Astrocyte (in vitro differentiated cells and primary cell): ENCODE results near the gene SMIM43. TPM values are rescaled to one million over a fixed set of nuclear protein-coding genes. Genes with fewer than 3 reads are reported as not detected.

Experiments used
- DNase-seq: peaks from one replicate; pipeline ENCODE4 v3.0.0-alpha.2; 2010; ENCODE audit warnings: low read depth
- FAIRE-seq: peaks from 2 replicates; lab custom pipeline; 2011; peaks lifted over from hg19 to GRCh38; lab: Jason Lieb, UNC
- H2AFZ ChIP-seq: 2 replicates; pipeline ENCODE4 v1.6.0; 2012; ENCODE audit warnings: low read depth, low read length, inconsistent platforms
- H3K27ac ChIP-seq: 2 replicates; pipeline ENCODE4 v1.5.1; 2011; ENCODE audit warnings: low read depth, low read length, inconsistent platforms
- H3K27me3 ChIP-seq: 2 replicates; pipeline ENCODE4 v1.6.0; 2011; ENCODE audit warnings: low read length, inconsistent platforms; ENCODE audit not compliant: insufficient read depth
- H3K36me3 ChIP-seq: 2 replicates; pipeline ENCODE4 v1.5.1; 2011; ENCODE audit warnings: low read length, inconsistent platforms; ENCODE audit not compliant: insufficient read depth
- H3K4me1 ChIP-seq: 2 replicates; pipeline ENCODE4 v1.5.1; 2011; ENCODE audit warnings: low read length, inconsistent platforms; ENCODE audit not compliant: insufficient read depth
- H3K4me2 ChIP-seq: 2 replicates; pipeline ENCODE4 v1.6.0; 2012; ENCODE audit warnings: low read length, inconsistent platforms
- H3K4me3 ChIP-seq: 2 replicates; pipeline ENCODE4 v1.5.1; 2011; ENCODE audit warnings: low read depth, mild to moderate bottlenecking, low read length, inconsistent platforms; ENCODE audit not compliant: insufficient read depth
- H3K79me2 ChIP-seq: 2 replicates; pipeline ENCODE4 v1.6.0; 2012; ENCODE audit warnings: mild to moderate bottlenecking, low read length, inconsistent platforms; ENCODE audit not compliant: insufficient read depth
- H3K9ac ChIP-seq: 2 replicates; pipeline ENCODE4 v1.6.0; 2012; ENCODE audit warnings: mild to moderate bottlenecking, low read length, inconsistent platforms
- H3K9me3 ChIP-seq: 2 replicates; pipeline ENCODE4 v1.5.1; 2012; ENCODE audit warnings: low read depth, mild to moderate bottlenecking, low read length, inconsistent platforms; ENCODE audit not compliant: insufficient read depth
- H4K20me1 ChIP-seq: 2 replicates; pipeline ENCODE4 v1.6.0; 2012; ENCODE audit warnings: low read length, inconsistent platforms; ENCODE audit not compliant: insufficient read depth
- H3K27ac Mint-ChIP-seq: one replicate; pipeline ENCODE4 v1.8.0; 2021; ENCODE audit warnings: mild to moderate bottlenecking, mixed read lengths; ENCODE audit not compliant: unreplicated experiment
- H3K27me3 Mint-ChIP-seq: one replicate; pipeline ENCODE4 v1.8.0; 2021; ENCODE audit warnings: low read depth, mixed read lengths; ENCODE audit not compliant: unreplicated experiment
- H3K36me3 Mint-ChIP-seq: one replicate; pipeline ENCODE4 v1.8.0; 2021; ENCODE audit warnings: low read depth, mixed read lengths; ENCODE audit not compliant: unreplicated experiment
- H3K4me1 Mint-ChIP-seq: one replicate; pipeline ENCODE4 v1.8.0; 2021; ENCODE audit warnings: low read depth, mixed read lengths; ENCODE audit not compliant: unreplicated experiment
- H3K4me3 Mint-ChIP-seq: one replicate; pipeline ENCODE4 v1.8.0; 2021; ENCODE audit warnings: mild to moderate bottlenecking, moderate library complexity, mixed read lengths; ENCODE audit not compliant: unreplicated experiment
- H3K9me3 Mint-ChIP-seq: one replicate; pipeline ENCODE4 v1.8.0; 2021; ENCODE audit warnings: mild to moderate bottlenecking, mixed read lengths; ENCODE audit not compliant: unreplicated experiment
- CTCF ChIP-seq: IDR thresholded peaks from 2 replicates; pipeline ENCODE4 v1.5.1; 2011; ENCODE audit warnings: low read depth, mild to moderate bottlenecking, inconsistent platforms, low read length, moderate library complexity; ENCODE audit not compliant: insufficient read depth
- EZH2 ChIP-seq: IDR thresholded peaks from 2 replicates; pipeline ENCODE4 v1.6.1; 2012; ENCODE audit warnings: mild to moderate bottlenecking, low read length, inconsistent platforms; ENCODE audit not compliant: insufficient read depth
- total RNA-seq: library from RNA; stranded (reverse); gene quantifications from 2 replicates; pipeline ENCODE4 v1.2.1, GENCODE V29; 2021

The SMIM43 gene
- total RNA-seq, 1 donor from 2014 or later, result not detected

- Histone ChIP-seq H3K4me1 (peaks cover 21% of the 10 kb centered on the region), H3K27me3 (no peaks in the 10 kb centered on the region), H3K4me3 (no peak overlapping the region), H3K27ac (no peak overlapping the region), H3K9me3 (no peaks in the 10 kb centered on the region), H2AFZ (no peak overlapping the region), H3K79me2 (peaks cover 2% of the 10 kb centered on the region), H3K36me3 (no peaks in the 10 kb centered on the region), H3K9ac (no peak overlapping the region), H3K4me2 (no peak overlapping the region), H4K20me1 (no peaks in the 10 kb centered on the region)
- DNase-seq (no peak), FAIRE-seq (no peak)
- H3K36me3 Mint-ChIP-seq, result no peaks in the 10 kb centered on the region
- no peak for TF ChIP-seq CTCF
- TF ChIP-seq EZH2, result no peak
- H3K27me3 Mint-ChIP-seq, result no peaks in the 10 kb centered on the region
- H3K4me3 Mint-ChIP-seq, result no peak overlapping the region
- H3K27ac Mint-ChIP-seq, result no peak overlapping the region
- no peaks in the 10 kb centered on the region for H3K9me3 Mint-ChIP-seq
- H3K4me1 Mint-ChIP-seq, result peaks cover 15% of the 10 kb centered on the region
Observed at GRCh38 chr4:121796283-121796682, 31.3 kb upstream of the SMIM43 start.

- Mint-ChIP-seq H3K27ac (no peak overlapping the region), H3K36me3 (no peaks in the 10 kb centered on the region), H3K27me3 (no peaks in the 10 kb centered on the region), H3K4me3 (no peak overlapping the region), H3K9me3 (no peaks in the 10 kb centered on the region), H3K4me1 (peaks cover 28% of the 10 kb centered on the region)
- peak; percentile 26 for FAIRE-seq
- no peaks in the 10 kb centered on the region for H3K79me2 ChIP-seq
- H3K9me3 ChIP-seq, result no peaks in the 10 kb centered on the region
- H3K4me1 ChIP-seq, result peaks cover 33% of the 10 kb centered on the region
- no peaks in the 10 kb centered on the region for H4K20me1 ChIP-seq
- no peak overlapping the region for H3K9ac ChIP-seq
- no peaks in the 10 kb centered on the region for H3K36me3 ChIP-seq
- no peaks in the 10 kb centered on the region for H3K27me3 ChIP-seq
- H3K27ac ChIP-seq, result no peak overlapping the region
- DNase-seq, result no peak
- no peak overlapping the region for H3K4me3 ChIP-seq
- no peak overlapping the region for H2AFZ ChIP-seq
- no peak overlapping the region for H3K4me2 ChIP-seq
- TF ChIP-seq CTCF (no peak), EZH2 (no peak)
Observed at GRCh38 chr4:121794505-121795188, 29.7 kb upstream of the SMIM43 start.

GRCh38 chr4:121792966-121793365 is 28.0 kb upstream of the SMIM43 start:
- H3K4me3 Mint-ChIP-seq, result no peak overlapping the region
- H3K36me3 Mint-ChIP-seq, result no peaks in the 10 kb centered on the region
- no peak overlapping the region for H3K27ac Mint-ChIP-seq
- no peak overlapping the region for H3K9ac ChIP-seq
- no peaks in the 10 kb centered on the region for H3K9me3 ChIP-seq
- no peaks in the 10 kb centered on the region for H3K27me3 ChIP-seq
- no peaks in the 10 kb centered on the region for H4K20me1 ChIP-seq
- H3K4me1 Mint-ChIP-seq, result peaks cover 38% of the 10 kb centered on the region
- TF ChIP-seq CTCF, result no peak
- no peak for TF ChIP-seq EZH2
- H3K4me1 ChIP-seq, result peaks cover 43% of the 10 kb centered on the region
- H3K4me2 ChIP-seq, result no peak overlapping the region
- no peak overlapping the region for H3K4me3 ChIP-seq
- FAIRE-seq (no peak), DNase-seq (no peak)
- no peaks in the 10 kb centered on the region for H3K79me2 ChIP-seq
- H3K36me3 ChIP-seq, result no peaks in the 10 kb centered on the region
- H3K27ac ChIP-seq, result no peak overlapping the region
- no peak overlapping the region for H2AFZ ChIP-seq
- H3K27me3 Mint-ChIP-seq, result no peaks in the 10 kb centered on the region
- H3K9me3 Mint-ChIP-seq, result no peaks in the 10 kb centered on the region
